ENCODE results near the gene STPG3. TPM values are rescaled to one million over a fixed set of nuclear protein-coding genes. Genes with fewer than 3 reads are reported as not detected.

Gene STPG3
- total and polyA plus RNA-seq, 2 of the 13 experiments (the other 11 are each of a cell fraction or from before 2014, with no cell fraction given) = not detected

DNA sequence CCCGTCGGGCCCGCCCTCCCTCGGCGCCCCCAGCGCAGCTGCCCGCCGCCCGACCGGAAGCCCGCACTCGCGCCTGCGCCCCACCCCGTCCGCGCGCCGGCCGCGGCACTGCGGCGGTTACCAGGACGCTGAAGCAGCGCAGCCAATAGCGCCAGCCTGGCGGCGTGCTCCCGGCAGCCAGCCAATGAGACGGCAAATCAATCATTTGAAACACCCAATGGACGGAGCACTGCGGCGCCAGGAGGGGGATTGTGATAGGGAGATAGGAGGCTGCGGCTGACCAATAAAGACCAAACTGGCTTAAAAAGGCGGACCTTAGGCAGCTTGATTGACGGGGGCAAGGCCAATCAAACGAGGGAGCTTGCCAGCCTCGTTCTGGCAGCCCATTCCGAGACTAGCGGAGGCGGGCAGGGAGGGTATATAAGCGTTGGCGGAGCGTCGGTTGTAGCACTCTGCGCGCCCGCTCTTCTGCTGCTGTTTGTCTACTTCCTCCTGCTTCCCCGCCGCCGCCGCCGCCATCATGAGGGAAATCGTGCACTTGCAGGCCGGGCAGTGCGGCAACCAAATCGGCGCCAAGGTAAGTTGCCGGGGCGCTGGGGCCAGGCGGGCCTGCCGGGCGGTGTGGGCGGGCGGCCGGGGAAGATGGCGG, 10.1 kb upstream of the STPG3 start, which contains the start of gene TUBB4B (continued):
- TF ChIP-seq, protein P1, sequence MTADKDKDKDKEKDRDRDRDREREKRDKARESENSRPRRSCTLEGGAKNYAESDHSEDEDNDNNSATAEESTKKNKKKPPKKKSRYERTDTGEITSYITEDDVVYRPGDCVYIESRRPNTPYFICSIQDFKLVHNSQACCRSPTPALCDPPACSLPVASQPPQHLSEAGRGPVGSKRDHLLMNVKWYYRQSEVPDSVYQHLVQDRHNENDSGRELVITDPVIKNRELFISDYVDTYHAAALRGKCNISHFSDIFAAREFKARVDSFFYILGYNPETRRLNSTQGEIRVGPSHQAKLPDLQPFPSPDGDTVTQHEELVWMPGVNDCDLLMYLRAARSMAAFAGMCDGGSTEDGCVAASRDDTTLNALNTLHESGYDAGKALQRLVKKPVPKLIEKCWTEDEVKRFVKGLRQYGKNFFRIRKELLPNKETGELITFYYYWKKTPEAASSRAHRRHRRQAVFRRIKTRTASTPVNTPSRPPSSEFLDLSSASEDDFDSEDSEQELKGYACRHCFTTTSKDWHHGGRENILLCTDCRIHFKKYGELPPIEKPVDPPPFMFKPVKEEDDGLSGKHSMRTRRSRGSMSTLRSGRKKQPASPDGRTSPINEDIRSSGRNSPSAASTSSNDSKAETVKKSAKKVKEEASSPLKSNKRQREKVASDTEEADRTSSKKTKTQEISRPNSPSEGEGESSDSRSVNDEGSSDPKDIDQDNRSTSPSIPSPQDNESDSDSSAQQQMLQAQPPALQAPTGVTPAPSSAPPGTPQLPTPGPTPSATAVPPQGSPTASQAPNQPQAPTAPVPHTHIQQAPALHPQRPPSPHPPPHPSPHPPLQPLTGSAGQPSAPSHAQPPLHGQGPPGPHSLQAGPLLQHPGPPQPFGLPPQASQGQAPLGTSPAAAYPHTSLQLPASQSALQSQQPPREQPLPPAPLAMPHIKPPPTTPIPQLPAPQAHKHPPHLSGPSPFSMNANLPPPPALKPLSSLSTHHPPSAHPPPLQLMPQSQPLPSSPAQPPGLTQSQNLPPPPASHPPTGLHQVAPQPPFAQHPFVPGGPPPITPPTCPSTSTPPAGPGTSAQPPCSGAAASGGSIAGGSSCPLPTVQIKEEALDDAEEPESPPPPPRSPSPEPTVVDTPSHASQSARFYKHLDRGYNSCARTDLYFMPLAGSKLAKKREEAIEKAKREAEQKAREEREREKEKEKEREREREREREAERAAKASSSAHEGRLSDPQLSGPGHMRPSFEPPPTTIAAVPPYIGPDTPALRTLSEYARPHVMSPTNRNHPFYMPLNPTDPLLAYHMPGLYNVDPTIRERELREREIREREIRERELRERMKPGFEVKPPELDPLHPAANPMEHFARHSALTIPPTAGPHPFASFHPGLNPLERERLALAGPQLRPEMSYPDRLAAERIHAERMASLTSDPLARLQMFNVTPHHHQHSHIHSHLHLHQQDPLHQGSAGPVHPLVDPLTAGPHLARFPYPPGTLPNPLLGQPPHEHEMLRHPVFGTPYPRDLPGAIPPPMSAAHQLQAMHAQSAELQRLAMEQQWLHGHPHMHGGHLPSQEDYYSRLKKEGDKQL (CRISPR knock-in tag; IDR thresholded peaks at IDR 0.05; ENCODE audit: low read depth) = no peak
- peak; percentile 67; the same call in 1 of the 2 replicates for TF ChIP-seq ZNF672 (CRISPR knock-in tag; IDR thresholded peaks at IDR 0.05)
- no peak for TF ChIP-seq ZFP36L1 (CRISPR knock-in tag; IDR thresholded peaks at IDR 0.05)
- no peak; the same call in 1 of the 2 replicates for TF ChIP-seq SIN3B (IDR thresholded peaks at IDR 0.05; ENCODE audit: low read length)
- TF ChIP-seq CREB1 (IDR thresholded peaks at IDR 0.05) = peak; percentile 81
- no peak for TF ChIP-seq CREB1 (CRISPR knock-in tag; IDR thresholded peaks at IDR 0.05)
- no peak for TF ChIP-seq ZMAT3 (CRISPR knock-in tag; conservative IDR thresholded peaks at IDR 0.05)
- TF ChIP-seq REL (CRISPR knock-in tag; conservative IDR thresholded peaks at IDR 0.05) = no peak
- peak; percentile 41 for TF ChIP-seq HNRNPLL (IDR thresholded peaks at IDR 0.05; ENCODE audit: low read depth, low read length, poor library complexity, severe bottlenecking)
- 0 out of 2 replicates have a peak, but pooled peaks have one; percentile 76 for TF ChIP-seq TEAD2 (CRISPR knock-in tag; IDR thresholded peaks at IDR 0.05)
- no peak for TF ChIP-seq ZKSCAN5 (CRISPR knock-in tag; IDR thresholded peaks at IDR 0.05)
- peak; percentile 97 for TF ChIP-seq CBX1 (IDR thresholded peaks at IDR 0.05; ENCODE audit: low read depth)
- TF ChIP-seq ZNF552 (CRISPR knock-in tag; IDR thresholded peaks at IDR 0.05; ENCODE audit: borderline replicate concordance) = no peak; the same call in 1 of the 2 replicates
- TF ChIP-seq, protein P2, sequence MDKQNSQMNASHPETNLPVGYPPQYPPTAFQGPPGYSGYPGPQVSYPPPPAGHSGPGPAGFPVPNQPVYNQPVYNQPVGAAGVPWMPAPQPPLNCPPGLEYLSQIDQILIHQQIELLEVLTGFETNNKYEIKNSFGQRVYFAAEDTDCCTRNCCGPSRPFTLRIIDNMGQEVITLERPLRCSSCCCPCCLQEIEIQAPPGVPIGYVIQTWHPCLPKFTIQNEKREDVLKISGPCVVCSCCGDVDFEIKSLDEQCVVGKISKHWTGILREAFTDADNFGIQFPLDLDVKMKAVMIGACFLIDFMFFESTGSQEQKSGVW (CRISPR knock-in tag; IDR thresholded peaks at IDR 0.05; ENCODE audit: borderline replicate concordance) = no peak
- TF ChIP-seq REPIN1 (CRISPR knock-in tag; IDR thresholded peaks at IDR 0.05; ENCODE audit: borderline replicate concordance, low read depth) = peak; percentile 54
- TF ChIP-seq ZNF12 (CRISPR knock-in tag; IDR thresholded peaks at IDR 0.05) = peak; percentile 58; the same call in 1 of the 2 replicates
- TF ChIP-seq, protein P3, sequence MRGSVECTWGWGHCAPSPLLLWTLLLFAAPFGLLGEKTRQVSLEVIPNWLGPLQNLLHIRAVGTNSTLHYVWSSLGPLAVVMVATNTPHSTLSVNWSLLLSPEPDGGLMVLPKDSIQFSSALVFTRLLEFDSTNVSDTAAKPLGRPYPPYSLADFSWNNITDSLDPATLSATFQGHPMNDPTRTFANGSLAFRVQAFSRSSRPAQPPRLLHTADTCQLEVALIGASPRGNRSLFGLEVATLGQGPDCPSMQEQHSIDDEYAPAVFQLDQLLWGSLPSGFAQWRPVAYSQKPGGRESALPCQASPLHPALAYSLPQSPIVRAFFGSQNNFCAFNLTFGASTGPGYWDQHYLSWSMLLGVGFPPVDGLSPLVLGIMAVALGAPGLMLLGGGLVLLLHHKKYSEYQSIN (CRISPR knock-in tag; IDR thresholded peaks at IDR 0.05; ENCODE audit: borderline replicate concordance) = no peak
- TF ChIP-seq IKZF4 (CRISPR knock-in tag; IDR thresholded peaks at IDR 0.05; ENCODE audit: borderline replicate concordance, low read depth, not compliant biosample characterization) = no peak
- TF ChIP-seq ZNF891 (CRISPR knock-in tag; IDR thresholded peaks at IDR 0.05) = peak; percentile 81; the same call in 1 of the 2 replicates
- no peak for TF ChIP-seq ZZZ3 (CRISPR knock-in tag; IDR thresholded peaks at IDR 0.05; ENCODE audit: borderline replicate concordance)
- TF ChIP-seq ZBTB20 (CRISPR knock-in tag; IDR thresholded peaks at IDR 0.05; ENCODE audit: borderline replicate concordance, low read depth) = peak; percentile 63; the same call in 1 of the 2 replicates
- TF ChIP-seq DNMT1 (CRISPR knock-in tag; IDR thresholded peaks at IDR 0.05) = no peak
- TF ChIP-seq SP1 (IDR thresholded peaks at IDR 0.05) = no peak
- peak; percentile 50 for TF ChIP-seq SP1 (CRISPR knock-in tag; IDR thresholded peaks at IDR 0.05)

Measured in HepG2 (cell line).